ENCODE data around the gene SNN.

DNA sequence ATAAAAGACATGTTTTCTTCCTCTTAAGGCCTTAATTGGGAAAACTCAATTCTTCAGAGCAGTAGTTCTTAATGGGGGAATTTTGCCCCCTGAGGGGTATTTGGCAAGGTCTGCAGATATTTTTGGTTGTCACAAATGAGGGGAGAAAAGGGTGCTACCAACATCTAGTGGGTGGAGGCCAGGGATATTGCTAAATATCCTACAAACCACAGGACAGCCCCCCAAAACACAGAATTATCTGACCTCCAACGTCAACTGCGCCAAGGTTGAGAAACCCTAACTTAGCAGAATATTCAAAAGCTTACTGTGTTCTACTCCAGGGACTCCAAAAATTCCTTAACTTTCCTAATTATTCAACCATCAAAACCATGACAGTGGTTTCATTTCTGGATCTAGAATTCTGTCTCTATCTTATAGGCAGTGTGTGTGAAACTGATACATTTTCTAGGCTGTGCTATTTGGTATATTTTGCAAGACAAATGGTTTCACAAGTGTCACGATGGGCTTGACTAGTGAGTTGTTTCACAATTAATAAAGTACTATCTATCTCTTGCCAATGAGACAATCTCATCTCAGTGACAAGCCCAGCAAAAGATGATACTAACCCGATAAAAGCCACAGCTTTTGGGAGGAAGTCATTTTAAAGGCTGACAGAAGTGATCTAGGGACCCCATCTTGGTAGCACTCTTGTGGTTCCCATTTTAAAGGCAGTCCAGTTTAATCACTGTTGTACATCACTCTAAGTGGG is 59.7 kb downstream of the SNN start:
- TF ChIP-seq, protein P1, sequence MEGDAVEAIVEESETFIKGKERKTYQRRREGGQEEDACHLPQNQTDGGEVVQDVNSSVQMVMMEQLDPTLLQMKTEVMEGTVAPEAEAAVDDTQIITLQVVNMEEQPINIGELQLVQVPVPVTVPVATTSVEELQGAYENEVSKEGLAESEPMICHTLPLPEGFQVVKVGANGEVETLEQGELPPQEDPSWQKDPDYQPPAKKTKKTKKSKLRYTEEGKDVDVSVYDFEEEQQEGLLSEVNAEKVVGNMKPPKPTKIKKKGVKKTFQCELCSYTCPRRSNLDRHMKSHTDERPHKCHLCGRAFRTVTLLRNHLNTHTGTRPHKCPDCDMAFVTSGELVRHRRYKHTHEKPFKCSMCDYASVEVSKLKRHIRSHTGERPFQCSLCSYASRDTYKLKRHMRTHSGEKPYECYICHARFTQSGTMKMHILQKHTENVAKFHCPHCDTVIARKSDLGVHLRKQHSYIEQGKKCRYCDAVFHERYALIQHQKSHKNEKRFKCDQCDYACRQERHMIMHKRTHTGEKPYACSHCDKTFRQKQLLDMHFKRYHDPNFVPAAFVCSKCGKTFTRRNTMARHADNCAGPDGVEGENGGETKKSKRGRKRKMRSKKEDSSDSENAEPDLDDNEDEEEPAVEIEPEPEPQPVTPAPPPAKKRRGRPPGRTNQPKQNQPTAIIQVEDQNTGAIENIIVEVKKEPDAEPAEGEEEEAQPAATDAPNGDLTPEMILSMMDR (conservative IDR thresholded peaks at IDR 0.05; ENCODE audit: low read depth, low read length) = no peak
- no peak for TF ChIP-seq EZH2 (IDR thresholded peaks at IDR 0.05; ENCODE audit: borderline replicate concordance, low read depth, low read length, poor library complexity, severe bottlenecking)

Measured in A673 (cell line).